Activated CD4-positive, alpha-beta T cell treated with anti-CD3 and anti-CD28 coated beads, Interleukin-2, amount 50 U/mL, for 1 hour (primary cell): Measurements from ENCODE around the gene NUP42.
"Not testable (repeated sequence)": the region's sequence is repeated elsewhere in the genome, so short reads cannot be mapped to it uniquely, and the experiment has no call there.

Experiments used
- DNase-seq: peaks from one replicate; pipeline ENCODE4 v3.0.0-alpha.2; 2020

Gene NUP42, protein sequence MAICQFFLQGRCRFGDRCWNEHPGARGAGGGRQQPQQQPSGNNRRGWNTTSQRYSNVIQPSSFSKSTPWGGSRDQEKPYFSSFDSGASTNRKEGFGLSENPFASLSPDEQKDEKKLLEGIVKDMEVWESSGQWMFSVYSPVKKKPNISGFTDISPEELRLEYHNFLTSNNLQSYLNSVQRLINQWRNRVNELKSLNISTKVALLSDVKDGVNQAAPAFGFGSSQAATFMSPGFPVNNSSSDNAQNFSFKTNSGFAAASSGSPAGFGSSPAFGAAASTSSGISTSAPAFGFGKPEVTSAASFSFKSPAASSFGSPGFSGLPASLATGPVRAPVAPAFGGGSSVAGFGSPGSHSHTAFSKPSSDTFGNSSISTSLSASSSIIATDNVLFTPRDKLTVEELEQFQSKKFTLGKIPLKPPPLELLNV

DNA sequence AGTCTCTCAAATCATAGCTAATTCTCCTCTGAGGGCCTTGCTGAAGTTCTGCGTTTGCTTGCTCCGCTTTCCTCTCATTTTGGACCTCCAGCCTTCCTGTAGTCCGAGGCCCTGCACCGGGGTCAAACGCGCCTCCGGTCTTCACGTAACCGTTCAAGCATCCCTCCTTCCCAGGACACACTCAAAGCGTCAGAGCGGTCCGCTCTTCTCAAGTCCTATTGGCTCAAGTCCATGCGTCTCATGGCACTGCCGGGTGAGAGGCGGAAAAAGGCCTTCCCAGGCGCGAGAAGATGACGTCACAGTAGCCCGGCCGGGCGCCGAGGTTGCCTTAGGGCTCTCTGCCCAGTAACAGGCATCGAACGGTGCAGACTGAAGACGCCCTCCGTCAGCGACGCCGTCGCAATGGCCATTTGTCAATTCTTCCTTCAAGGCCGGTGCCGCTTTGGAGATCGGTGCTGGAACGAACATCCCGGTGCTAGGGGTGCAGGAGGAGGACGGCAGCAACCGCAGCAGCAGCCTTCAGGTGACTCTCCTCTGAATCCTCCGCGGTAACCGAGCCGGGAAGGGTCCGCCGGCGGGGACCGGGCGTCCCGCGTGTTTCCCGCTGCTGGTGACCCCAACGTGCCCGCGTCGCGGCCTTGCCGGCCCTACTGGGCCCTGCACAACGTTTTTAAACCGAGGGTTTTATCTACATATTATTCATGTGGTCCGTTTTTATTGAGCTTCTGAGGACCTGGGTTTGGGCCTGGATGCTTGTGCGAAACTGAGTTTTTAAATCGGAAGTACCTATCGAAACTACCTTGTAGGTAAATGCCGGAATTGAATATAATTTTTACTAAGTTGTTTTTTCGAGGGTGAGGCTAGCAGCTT is at the start of gene NUP42:
TSS of gene NUP42 (plus strand) at position 365 of the 870 bp plus-strand sequence. CDS start at position 403, 38 bp downstream.
- DNase-seq: peak; percentile 95

DNA sequence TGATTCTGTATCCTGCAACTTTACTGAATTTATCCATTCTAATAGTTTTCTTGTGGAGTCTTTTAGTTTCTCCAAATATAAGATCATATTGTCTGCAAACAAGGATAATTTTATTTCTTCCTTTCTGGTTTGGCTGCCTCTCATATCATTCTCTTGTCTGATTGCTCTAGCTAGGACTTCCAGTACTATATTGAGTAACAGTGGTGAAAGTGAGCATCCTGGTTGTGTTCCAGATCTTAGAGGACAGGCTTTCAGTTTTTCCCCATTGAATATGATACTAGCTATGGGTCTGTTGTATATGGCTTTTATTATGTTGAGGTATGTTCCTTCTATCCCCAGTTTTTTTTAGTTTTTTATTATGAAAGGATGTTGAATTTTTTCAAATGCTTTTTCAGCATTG is 48.1 kb upstream of the NUP42 start:
- no peak for DNase-seq

DNA sequence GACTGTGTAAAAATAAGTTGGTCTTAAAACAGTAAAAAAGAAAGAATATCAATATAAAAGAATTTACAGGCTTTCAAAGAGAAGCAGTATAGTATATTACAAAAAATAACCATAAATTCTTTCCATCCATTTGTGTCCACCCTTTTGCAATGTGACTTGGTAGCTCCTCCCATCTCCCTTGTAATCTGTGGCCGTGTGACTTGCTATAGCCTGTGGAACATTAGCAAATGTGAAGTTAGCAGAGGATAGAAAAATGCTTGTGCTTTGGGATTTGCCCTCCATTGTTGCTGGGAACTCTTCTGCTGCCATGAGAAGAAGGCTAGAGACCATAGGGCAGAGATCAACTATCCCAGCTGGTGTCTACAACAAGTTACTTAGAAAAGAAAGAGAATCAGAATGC is 46.1 kb upstream of the NUP42 start:
- no peak for DNase-seq

DNA sequence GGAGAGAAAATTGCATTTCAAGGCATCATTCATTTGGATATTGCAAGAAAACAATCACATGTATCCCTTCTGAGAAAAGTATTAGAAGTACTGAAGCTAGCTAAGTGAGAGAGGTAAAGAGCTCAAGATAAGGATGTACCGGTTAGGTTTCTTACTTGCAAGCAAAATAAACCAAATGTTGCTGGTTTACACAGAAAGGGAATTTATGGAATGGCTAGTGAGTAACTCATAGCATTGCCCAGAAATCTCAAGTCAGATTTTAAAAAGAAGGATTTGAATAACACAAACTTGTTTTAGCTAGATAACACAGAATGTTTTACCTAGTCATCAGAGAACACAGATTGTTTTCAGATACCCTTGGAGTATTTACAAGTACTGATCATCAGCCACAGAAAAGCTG is 45.6 kb upstream of the NUP42 start:
- no peak for DNase-seq

DNA sequence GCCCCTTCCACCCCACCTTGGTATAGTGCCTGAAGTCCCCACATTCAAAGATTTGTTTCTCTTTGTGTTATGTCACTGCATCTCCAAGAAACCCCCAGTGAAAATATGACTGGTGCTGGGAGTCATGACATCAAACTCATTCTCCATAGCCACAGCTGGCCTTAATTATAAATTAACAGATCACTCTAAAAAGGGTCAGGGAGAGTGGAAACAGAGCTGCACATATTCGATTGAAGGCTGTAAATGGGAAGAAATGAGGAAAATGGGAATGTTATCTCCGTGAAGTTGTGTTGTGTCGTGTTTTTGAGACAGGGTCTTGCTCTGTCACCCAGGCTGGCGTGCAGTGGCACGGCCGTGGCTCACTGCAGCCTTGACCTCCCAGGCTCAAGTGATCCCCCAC is 24.2 kb upstream of the NUP42 start:
- no peak for DNase-seq

- DNase-seq: no peak
Measured at GRCh38 chr7:23158546-23158945, 23.3 kb upstream of the NUP42 start.

DNA sequence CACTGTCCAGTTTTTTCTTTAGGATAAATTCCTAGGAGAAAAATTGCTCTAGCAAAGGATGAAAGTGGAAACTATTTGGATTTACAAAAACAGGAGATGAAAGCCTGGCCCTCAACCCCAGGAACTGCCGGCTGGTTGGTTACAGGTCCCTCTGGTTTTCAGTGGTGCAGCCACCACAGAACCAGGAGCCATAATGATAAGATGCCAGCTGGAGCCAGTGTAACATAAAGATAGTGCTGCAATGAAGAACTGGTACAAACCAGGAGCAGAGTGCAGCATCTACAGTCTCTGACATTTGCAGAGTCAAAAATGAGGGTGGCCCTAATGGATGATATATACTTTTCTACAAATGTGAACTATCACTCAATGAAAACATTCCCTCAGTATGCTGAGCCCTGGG is 20.4 kb upstream of the NUP42 start:
- DNase-seq: no peak

DNA sequence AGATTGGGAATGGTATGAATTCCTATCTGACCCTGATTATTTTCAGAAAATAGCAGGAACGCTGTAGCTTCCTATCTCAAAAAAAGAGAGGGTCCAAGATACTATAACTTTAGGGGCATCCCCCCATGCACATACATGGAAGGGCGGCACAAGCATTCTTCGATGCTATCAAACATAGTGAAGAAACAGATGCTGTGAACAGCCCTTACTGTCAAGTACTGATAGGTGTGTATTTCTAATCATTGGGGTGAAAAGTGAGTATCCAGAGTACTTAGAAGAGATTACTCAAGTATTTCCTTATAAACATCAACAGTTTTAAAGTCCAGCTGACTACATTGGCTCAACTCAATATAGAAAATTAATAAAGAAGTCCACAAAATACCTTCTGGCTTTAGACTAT is 17.0 kb upstream of the NUP42 start:
- DNase-seq: no peak

- no peak for DNase-seq
Measured at GRCh38 chr7:23165316-23165715, 16.5 kb upstream of the NUP42 start.

GRCh38 chr7:23167691-23168090 is 14.2 kb upstream of the NUP42 start:
- DNase-seq: no peak

- no peak for DNase-seq
Measured at GRCh38 chr7:23168111-23168885, 13.6 kb upstream of the NUP42 start.

- DNase-seq: no peak
Measured at GRCh38 chr7:23175938-23176337, 5.9 kb upstream of the NUP42 start.

DNA sequence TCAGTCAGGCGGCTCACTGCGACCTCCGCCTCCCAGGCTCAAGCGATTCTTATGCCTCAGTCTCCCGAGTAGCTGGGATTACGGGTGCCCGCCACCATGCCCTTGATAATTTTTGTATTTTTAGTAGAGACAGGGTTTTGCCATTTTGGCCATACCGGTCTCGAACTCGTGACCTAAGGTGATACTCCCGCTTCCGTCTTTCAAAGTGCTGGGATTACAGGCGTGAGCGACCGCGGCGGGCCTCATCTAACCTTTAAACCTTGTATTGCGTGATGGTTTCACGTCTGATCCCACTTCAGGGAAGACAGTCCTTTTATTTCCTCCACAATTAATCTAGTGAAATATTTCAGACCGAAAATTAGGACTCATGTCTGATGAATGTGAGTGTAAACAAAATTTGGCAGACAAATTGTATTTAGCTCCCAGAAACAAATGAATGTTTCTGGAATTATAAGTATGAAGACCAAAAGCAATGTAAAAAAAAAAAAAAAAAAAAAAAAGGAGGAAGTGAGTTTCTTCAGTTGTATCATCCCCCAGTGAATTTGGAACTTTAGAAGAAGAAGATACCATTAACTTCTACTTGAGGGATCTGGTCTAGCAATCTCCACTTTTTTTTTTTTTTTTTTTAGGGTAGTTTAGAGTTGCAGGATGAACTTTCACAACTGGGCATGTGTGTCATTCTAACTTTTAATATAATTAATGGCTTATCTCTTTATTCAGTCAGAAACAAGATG is 1.6 kb downstream of the NUP42 start:
- DNase-seq: no peak

- no peak for DNase-seq
Measured at GRCh38 chr7:23184291-23184690, 2.4 kb downstream of the NUP42 start.

DNA sequence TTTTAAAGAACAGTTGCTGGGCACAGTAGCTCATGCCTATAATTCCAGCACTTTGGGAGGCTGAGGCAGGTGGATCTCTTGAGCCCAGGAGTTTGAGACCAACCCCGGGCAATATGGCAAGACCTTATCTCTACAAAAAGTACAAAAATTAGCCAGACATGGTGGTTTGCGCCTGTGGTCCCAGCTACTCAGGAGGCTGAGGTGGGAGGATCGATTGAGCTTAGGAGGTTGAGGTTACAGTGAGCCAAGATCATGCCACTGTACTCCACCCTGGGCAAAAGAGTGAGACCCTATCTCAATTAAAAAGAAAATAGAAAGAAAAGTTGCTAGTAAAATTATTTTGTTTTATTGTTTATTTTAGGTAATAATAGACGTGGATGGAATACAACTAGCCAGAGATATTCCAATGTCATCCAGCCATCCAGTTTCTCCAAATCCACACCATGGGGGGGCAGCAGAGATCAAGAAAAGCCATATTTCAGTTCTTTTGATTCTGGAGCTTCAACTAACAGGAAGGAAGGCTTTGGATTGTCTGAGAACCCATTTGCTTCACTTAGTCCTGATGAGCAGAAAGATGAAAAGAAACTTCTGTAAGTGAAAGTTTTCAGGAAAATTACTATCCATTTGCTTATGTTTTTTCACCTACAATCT is 3.0 kb downstream of the NUP42 start:
- no peak for DNase-seq

- DNase-seq: no peak
Measured at GRCh38 chr7:23185980-23186379, 4.1 kb downstream of the NUP42 start.

GRCh38 chr7:23191022-23191421 is 9.2 kb downstream of the NUP42 start:
- no peak for DNase-seq

- not testable (repeated sequence) for DNase-seq
Measured at GRCh38 chr7:23193650-23194227, 11.9 kb downstream of the NUP42 start.

- no peak for DNase-seq
Measured at GRCh38 chr7:23196306-23196705, 14.5 kb downstream of the NUP42 start.

DNA sequence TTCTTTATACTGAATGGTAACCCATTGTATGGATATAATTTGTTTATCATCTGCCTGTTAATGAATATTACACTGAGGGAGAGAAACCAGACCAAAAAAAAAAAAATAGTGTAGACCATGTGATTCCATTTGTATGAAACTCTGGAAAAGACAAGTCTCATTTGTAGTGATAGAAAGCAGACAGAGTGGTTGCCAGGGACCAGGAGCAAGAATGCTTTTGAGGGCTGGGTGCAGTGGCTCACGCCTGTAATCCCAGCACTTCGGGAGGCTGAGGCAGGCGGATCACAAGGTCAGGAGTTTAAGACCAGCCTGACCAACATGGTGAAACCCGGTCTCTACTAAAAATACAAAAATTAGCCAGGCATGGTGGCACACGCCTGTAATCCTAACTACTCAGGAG is 15.9 kb downstream of the NUP42 start:
- not testable (repeated sequence) for DNase-seq

DNA sequence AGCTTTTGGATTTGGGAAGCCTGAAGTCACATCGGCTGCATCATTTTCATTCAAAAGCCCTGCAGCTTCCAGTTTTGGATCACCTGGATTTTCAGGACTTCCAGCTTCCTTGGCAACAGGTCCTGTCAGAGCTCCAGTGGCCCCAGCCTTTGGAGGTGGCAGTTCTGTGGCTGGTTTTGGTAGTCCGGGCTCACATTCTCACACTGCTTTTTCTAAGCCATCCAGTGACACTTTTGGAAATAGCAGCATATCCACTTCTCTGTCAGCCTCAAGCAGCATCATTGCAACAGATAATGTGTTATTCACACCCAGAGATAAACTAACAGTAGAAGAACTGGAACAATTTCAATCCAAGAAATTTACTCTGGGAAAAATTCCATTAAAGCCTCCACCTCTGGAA is 18.5 kb downstream of the NUP42 start:
- DNase-seq: no peak

DNA sequence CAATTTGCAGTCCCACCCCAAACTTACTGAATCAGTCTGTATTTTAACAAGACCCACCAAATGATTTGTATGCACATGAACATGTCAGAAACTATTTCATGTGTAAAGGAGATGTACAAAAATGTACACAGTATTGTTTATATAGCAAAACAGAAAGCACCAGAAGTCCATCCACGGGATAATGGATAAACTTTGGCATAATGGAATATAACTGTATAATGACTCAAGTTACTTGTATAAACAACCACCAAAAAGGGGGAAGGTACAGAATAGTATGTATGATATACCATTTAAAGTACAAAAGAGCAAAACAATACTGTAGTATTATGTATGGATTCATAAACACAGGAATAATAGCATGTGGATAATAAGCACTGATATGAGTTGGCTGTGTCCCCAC is 22.4 kb downstream of the NUP42 start:
- no peak for DNase-seq
